Fibroblast of lung (primary cell): ENCODE measurements around the gene CDH6.

Source experiments
- EZH2 ChIP-seq: IDR thresholded peaks from 2 replicates; pipeline ENCODE4 v1.5.1; 2012; ENCODE audit warnings: low read length, control low read depth, mild to moderate bottlenecking; ENCODE audit errors: missing control alignments
- TF ChIP-seq, protein P1 (sequence below), 2 donors: IDR thresholded peaks in 1 of 2; conservative IDR thresholded peaks in 1 of 2; 1 replicate in 1 of 2; 2 replicates in 1 of 2; pipeline ENCODE4 v1.5.1; 2011 to 2012; ENCODE audit warnings: low read length in 2 of 2, control low read depth in 1 of 2, inconsistent platforms in 1 of 2, low read depth in 1 of 2, mild to moderate bottlenecking in 1 of 2

DNA sequence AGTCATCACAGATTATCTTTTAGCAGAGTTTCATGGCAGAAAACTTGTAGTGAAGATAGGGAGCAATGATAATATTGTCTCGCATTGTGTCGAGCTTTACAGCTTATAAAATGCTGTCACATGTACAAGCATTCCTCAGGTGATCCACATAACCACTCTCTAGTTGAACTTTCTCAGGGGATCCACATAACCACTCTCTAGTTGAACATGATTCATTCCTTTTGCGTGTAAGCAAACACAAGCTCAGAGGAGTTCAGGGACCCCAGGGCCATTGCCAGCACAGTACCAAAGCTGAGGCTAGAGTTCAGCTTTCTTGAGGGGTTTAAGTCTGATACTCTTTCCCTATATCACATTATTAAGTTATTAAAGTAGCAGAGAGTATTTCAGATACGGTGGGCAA, 86.7 kb downstream of the CDH6 start:
- TF ChIP-seq, protein P1, sequence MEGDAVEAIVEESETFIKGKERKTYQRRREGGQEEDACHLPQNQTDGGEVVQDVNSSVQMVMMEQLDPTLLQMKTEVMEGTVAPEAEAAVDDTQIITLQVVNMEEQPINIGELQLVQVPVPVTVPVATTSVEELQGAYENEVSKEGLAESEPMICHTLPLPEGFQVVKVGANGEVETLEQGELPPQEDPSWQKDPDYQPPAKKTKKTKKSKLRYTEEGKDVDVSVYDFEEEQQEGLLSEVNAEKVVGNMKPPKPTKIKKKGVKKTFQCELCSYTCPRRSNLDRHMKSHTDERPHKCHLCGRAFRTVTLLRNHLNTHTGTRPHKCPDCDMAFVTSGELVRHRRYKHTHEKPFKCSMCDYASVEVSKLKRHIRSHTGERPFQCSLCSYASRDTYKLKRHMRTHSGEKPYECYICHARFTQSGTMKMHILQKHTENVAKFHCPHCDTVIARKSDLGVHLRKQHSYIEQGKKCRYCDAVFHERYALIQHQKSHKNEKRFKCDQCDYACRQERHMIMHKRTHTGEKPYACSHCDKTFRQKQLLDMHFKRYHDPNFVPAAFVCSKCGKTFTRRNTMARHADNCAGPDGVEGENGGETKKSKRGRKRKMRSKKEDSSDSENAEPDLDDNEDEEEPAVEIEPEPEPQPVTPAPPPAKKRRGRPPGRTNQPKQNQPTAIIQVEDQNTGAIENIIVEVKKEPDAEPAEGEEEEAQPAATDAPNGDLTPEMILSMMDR (conservative IDR thresholded peaks at IDR 0.05 in 1 of 2, IDR thresholded peaks at IDR 0.05 in 1 of 2; ENCODE audit: low read depth in 1 of 2, low read length in 2 of 2): no peak
- no peak for TF ChIP-seq EZH2
